IPS DF 19.7 (cell line): ENCODE measurements around the gene LCE1C.

Source experiments
- DNase-seq: peaks from one replicate; pipeline ENCODE4 v3.0.0-alpha.2; 2013; ENCODE audit warnings: low read depth, low spot score

LCE1C gene

DNA sequence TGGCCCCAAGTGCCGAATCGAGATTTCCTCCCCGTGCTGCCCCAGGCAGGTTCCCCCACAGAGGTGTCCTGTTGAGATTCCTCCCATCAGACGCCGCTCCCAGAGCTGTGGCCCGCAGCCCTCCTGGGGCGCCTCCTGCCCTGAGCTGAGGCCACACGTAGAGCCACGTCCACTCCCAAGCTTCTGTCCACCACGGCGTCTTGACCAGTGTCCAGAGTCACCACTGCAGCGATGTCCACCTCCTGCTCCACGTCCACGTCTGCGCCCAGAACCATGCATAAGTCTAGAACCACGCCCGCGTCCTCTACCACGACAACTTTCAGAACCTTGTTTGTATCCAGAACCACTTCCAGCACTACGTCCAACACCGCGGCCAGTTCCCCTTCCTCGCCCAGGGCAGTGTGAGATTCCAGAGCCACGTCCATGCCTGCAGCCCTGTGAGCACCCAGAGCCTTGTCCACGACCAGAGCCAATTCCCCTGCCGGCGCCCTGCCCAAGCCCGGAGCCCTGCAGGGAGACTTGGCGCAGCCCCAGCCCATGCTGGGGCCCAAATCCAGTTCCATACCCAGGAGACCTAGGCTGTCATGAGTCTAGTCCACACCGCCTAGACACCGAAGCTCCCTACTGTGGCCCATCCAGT lies 45.8 kb downstream of the LCE1C start:
- DNase-seq = no peak

DNA sequence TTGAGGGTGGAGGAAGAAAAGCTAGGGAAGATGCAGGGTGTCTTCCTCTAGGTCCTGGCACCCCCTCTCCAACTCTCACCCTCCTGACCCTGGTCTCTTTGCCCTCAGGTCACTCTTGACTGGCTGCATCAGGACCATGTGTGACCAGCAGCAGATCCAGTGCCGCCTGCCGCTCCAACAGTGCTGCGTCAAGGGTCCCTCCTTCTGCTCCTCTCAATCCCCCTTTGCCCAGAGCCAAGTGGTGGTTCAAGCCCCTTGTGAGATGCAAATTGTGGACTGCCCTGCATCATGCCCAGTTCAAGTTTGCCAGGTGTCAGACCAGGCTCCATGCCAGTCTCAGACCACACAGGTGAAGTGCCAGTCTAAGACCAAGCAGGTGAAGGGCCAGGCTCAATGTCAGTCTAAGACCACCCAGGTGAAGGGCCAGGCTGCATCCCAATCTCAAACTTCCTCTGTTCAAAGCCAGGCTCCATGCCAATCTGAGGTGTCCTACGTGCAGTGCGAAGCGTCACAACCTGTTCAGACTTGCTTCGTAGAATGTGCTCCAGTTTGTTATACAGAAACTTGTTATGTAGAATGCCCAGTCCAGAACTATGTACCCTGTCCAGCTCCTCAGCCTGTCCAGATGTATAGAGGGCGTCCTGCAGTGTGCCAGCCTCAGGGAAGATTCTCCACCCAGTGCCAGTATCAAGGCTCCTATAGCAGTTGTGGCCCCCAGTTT lies 46.8 kb downstream of the LCE1C start:
- no peak for DNase-seq

DNA sequence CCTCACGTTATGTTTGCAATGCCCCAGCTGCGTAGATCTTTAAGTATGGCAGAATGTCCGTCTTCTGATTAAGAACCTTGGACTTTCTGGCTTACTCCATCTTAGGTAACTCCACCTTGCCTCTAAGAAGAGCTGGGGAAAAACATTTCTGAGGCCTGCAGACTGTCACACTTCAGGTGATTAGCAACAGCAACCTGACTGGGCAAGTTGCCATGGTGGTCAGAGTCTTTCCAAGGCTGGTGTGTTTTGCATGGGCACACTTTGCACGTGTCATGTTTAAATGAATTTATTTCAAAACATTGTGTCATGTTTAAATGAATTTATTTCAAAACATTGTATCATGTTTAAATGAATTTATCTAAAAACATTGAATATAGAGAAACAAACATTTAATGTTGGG lies 47.8 kb downstream of the LCE1C start:
- no peak for DNase-seq

DNA sequence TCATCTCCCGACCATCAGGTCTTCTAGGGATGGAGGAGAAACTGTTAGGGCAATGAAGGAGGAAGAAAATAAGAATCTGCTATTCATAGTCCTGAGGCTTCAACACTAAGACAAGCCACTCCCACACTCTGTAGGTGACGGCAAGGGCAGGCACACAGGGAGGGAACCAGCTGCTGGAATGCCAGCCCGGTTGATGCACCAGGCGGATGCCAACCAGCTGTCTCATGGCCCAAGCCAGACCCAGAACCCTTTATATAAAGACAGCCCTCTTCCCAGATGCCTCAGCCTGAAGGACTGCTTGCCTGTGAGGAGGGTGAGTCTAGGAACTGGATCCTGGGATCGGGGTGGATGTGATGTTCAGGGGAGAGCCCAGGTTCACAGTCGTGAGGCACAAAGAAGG lies 48.7 kb downstream of the LCE1C start, which contains the start of gene KPRP:
KPRP (plus strand) TSS at position 279 of the 400 bp plus-strand sequence. CDS start 1,564 bp downstream, outside the sequence.
- DNase-seq = no peak

DNA sequence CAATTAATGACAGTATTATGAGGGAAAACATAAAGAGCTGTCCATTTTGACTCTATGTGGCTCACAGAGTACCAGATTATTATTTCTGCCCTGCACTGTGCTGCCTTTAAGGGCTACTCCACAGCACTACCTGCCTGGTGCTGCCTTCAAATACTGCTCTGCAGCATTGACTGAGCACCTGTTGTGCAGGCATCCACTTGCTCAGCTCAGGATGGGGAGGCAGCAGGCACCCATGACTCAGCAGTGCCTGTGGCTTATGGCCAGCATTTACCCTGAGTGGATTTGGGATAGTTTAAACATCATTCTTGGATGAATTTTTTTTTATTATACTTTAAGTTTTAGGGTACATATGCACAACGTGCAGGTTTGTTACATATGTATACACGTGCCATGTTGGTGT lies 49.6 kb downstream of the LCE1C start:
- DNase-seq = no peak
